Measurements from ENCODE around the gene EFNA1.

EFNA1 gene

GRCh38 chr1:155175281-155175926 lies 47.7 kb downstream of the EFNA1 start:
- DNase-seq (ENCODE audit: low spot score) = no peak

GRCh38 chr1:155175927-155176371 lies 48.3 kb downstream of the EFNA1 start:
- DNase-seq (ENCODE audit: low spot score) = no peak

- DNase-seq (ENCODE audit: low spot score) = peak; percentile 78
Measured at GRCh38 chr1:155176544-155177071, 48.9 kb downstream of the EFNA1 start.

- no peak for DNase-seq (ENCODE audit: low spot score)
Measured at GRCh38 chr1:155177192-155177917, 49.7 kb downstream of the EFNA1 start.

GRCh38 chr1:155177918-155178281 lies 50.2 kb downstream of the EFNA1 start:
- DNase-seq (ENCODE audit: low spot score) = no peak

- no peak for DNase-seq (ENCODE audit: low spot score)
Measured at GRCh38 chr1:155178441-155179111, 50.9 kb downstream of the EFNA1 start.

GRCh38 chr1:155179112-155180031 lies 51.7 kb downstream of the EFNA1 start:
- no peak for DNase-seq (ENCODE audit: low spot score)

GRCh38 chr1:155181371-155182051 lies 53.8 kb downstream of the EFNA1 start:
- DNase-seq (ENCODE audit: low spot score) = no peak

- no peak for DNase-seq (ENCODE audit: low spot score)
Measured at GRCh38 chr1:155182052-155182550, 54.4 kb downstream of the EFNA1 start.

GRCh38 chr1:155183775-155184221 lies 56.1 kb downstream of the EFNA1 start:
- no peak for DNase-seq (ENCODE audit: low spot score)

GRCh38 chr1:155184351-155184811 lies 56.7 kb downstream of the EFNA1 start:
- no peak for DNase-seq (ENCODE audit: low spot score)
